Measurements from ENCODE around the gene NOX3.
"Not testable (repeated sequence)": the region's sequence is repeated elsewhere in the genome, so short reads cannot be mapped to it uniquely, and the experiment has no call there.

The NOX3 gene

GRCh38 chr6:155493026-155493693 lies 37.5 kb upstream of the NOX3 start:
- TF ChIP-seq ARNTL (CRISPR knock-in tag; IDR thresholded peaks at IDR 0.05; ENCODE audit: borderline replicate concordance, low read depth) (no peak), GLIS3 (CRISPR knock-in tag; IDR thresholded peaks at IDR 0.05) (no peak), ZFP30 (CRISPR knock-in tag; IDR thresholded peaks at IDR 0.05) (no peak), ESRRG (CRISPR knock-in tag; IDR thresholded peaks at IDR 0.05) (no peak), PATZ1 (CRISPR knock-in tag; IDR thresholded peaks at IDR 0.05; ENCODE audit: borderline replicate concordance) (no peak), POU6F1 (CRISPR knock-in tag; IDR thresholded peaks at IDR 0.05; ENCODE audit: borderline replicate concordance, low read depth) (no peak)

DNA sequence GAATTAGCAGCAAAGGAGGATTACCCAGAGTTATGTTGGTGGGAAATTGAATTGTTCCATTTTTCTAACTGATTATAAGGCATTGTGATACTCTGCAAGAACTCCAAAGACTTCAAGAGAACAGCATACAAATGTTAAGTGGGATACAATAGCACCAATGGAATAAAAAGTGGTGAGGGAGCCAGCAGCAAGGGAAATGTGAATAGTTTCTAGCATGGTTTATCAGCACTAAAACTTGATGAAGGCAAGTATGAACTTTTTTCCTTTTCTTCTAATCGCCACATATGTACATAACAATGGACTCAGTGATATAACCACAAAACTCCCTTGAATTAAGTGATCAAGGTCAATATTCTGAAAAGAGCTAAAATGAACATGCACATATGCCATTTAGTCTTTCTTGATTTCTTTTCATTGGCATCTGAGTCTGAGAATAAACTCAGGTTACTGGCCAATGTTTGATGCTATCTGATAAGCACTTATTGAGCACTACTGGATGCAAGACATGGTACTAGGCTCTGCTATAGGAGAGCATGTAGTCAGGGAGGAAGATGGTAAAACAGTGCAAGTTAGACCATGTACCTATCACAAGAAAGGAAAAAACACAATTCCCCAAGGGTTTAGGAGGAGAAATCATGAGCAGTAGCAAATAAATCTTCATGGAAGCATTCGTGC lies 36.6 kb upstream of the NOX3 start:
- no peak for ATAC-seq
- no peak for TF ChIP-seq POU6F1 (CRISPR knock-in tag; IDR thresholded peaks at IDR 0.05; ENCODE audit: borderline replicate concordance, low read depth)
- TF ChIP-seq, protein P1, sequence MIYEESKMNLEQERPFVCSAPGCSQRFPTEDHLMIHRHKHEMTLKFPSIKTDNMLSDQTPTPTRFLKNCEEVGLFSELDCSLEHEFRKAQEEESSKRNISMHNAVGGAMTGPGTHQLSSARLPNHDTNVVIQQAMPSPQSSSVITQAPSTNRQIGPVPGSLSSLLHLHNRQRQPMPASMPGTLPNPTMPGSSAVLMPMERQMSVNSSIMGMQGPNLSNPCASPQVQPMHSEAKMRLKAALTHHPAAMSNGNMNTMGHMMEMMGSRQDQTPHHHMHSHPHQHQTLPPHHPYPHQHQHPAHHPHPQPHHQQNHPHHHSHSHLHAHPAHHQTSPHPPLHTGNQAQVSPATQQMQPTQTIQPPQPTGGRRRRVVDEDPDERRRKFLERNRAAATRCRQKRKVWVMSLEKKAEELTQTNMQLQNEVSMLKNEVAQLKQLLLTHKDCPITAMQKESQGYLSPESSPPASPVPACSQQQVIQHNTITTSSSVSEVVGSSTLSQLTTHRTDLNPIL (CRISPR knock-in tag; IDR thresholded peaks at IDR 0.05; ENCODE audit: low read depth): no peak
- TF ChIP-seq GLIS3 (CRISPR knock-in tag; IDR thresholded peaks at IDR 0.05): no peak
- TF ChIP-seq ISL1 (CRISPR knock-in tag; IDR thresholded peaks at IDR 0.05): no peak
- no peak for TF ChIP-seq ZFP30 (CRISPR knock-in tag; IDR thresholded peaks at IDR 0.05)
- TF ChIP-seq TCF4 (CRISPR knock-in tag; IDR thresholded peaks at IDR 0.05; ENCODE audit: borderline replicate concordance): no peak
- no peak for TF ChIP-seq PPARA (CRISPR knock-in tag; IDR thresholded peaks at IDR 0.05; ENCODE audit: borderline replicate concordance)
- TF ChIP-seq OSR1 (CRISPR knock-in tag; IDR thresholded peaks at IDR 0.05): no peak
- TF ChIP-seq ZFP3 (CRISPR knock-in tag; IDR thresholded peaks at IDR 0.05): no peak

More at GRCh38 chr6:155493026-155493693, 37.5 kb upstream of the NOX3 start:
- no peak for ATAC-seq

GRCh38 chr6:155491421-155491820 lies 35.8 kb upstream of the NOX3 start:
- no peak for ATAC-seq
- TF ChIP-seq TOX (CRISPR knock-in tag; IDR thresholded peaks at IDR 0.05; ENCODE audit: borderline replicate concordance) (no peak), ZNF70 (CRISPR knock-in tag; IDR thresholded peaks at IDR 0.05) (no peak), ZNF565 (CRISPR knock-in tag; conservative IDR thresholded peaks at IDR 0.05; ENCODE audit: low read depth) (no peak), ISL1 (CRISPR knock-in tag; IDR thresholded peaks at IDR 0.05) (no peak), GLIS3 (CRISPR knock-in tag; IDR thresholded peaks at IDR 0.05) (no peak), BACH2 (CRISPR knock-in tag; IDR thresholded peaks at IDR 0.05; ENCODE audit: borderline replicate concordance) (no peak), ZNF8 (CRISPR knock-in tag; IDR thresholded peaks at IDR 0.05) (no peak), RARB (CRISPR knock-in tag; IDR thresholded peaks at IDR 0.05) (no peak), ZFP3 (CRISPR knock-in tag; IDR thresholded peaks at IDR 0.05) (no peak), ZFP30 (CRISPR knock-in tag; IDR thresholded peaks at IDR 0.05) (no peak), TCF4 (CRISPR knock-in tag; IDR thresholded peaks at IDR 0.05; ENCODE audit: borderline replicate concordance) (no peak), ESRRG (CRISPR knock-in tag; IDR thresholded peaks at IDR 0.05) (no peak), OSR1 (CRISPR knock-in tag; IDR thresholded peaks at IDR 0.05) (no peak)
- TF ChIP-seq, protein P2, sequence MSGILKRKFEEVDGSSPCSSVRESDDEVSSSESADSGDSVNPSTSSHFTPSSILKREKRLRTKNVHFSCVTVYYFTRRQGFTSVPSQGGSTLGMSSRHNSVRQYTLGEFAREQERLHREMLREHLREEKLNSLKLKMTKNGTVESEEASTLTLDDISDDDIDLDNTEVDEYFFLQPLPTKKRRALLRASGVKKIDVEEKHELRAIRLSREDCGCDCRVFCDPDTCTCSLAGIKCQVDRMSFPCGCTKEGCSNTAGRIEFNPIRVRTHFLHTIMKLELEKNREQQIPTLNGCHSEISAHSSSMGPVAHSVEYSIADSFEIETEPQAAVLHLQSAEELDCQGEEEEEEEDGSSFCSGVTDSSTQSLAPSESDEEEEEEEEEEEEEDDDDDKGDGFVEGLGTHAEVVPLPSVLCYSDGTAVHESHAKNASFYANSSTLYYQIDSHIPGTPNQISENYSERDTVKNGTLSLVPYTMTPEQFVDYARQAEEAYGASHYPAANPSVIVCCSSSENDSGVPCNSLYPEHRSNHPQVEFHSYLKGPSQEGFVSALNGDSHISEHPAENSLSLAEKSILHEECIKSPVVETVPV (CRISPR knock-in tag; IDR thresholded peaks at IDR 0.05): no peak
- TF ChIP-seq, protein P3, sequence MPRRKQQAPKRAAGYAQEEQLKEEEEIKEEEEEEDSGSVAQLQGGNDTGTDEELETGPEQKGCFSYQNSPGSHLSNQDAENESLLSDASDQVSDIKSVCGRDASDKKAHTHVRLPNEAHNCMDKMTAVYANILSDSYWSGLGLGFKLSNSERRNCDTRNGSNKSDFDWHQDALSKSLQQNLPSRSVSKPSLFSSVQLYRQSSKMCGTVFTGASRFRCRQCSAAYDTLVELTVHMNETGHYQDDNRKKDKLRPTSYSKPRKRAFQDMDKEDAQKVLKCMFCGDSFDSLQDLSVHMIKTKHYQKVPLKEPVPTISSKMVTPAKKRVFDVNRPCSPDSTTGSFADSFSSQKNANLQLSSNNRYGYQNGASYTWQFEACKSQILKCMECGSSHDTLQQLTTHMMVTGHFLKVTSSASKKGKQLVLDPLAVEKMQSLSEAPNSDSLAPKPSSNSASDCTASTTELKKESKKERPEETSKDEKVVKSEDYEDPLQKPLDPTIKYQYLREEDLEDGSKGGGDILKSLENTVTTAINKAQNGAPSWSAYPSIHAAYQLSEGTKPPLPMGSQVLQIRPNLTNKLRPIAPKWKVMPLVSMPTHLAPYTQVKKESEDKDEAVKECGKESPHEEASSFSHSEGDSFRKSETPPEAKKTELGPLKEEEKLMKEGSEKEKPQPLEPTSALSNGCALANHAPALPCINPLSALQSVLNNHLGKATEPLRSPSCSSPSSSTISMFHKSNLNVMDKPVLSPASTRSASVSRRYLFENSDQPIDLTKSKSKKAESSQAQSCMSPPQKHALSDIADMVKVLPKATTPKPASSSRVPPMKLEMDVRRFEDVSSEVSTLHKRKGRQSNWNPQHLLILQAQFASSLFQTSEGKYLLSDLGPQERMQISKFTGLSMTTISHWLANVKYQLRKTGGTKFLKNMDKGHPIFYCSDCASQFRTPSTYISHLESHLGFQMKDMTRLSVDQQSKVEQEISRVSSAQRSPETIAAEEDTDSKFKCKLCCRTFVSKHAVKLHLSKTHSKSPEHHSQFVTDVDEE (CRISPR knock-in tag; IDR thresholded peaks at IDR 0.05): no peak

- ATAC-seq: not testable (repeated sequence)
Measured at GRCh38 chr6:155488197-155488596, 32.6 kb upstream of the NOX3 start.

Measured in SK-N-SH treated with all-trans-retinoic acid at 6 μM for 48 hours (cell line).